HEK293T (cell line): ENCODE data around the gene PIK3IP1.

Source experiments
- CTCF ChIA-PET: fragments of 350-600 bp; formaldehyde crosslinking; extraction: SDS; loops from one replicate; lab custom pipeline; 2021; ENCODE audit warnings: antibody characterized with exemption, inconsistent platforms; lab: Yijun Ruan, JAX
- POLR2A ChIA-PET: fragments of 350-600 bp; formaldehyde crosslinking; extraction: SDS; loops from one replicate; lab custom pipeline; 2020; ENCODE audit warnings: antibody characterized with exemption, inconsistent platforms; lab: Yijun Ruan, JAX
- DNase-seq: peaks from one replicate; pipeline ENCODE4 v3.0.0; 2012; ENCODE audit warnings: mixed read lengths; ENCODE audit errors: extremely low spot score
- ARNT ChIP-seq: fragments of 450-650 bp; IDR thresholded peaks from 2 replicates; pipeline ENCODE4 v1.6.1; 2017; ENCODE audit warnings: mild to moderate bottlenecking
- BHLHE40 ChIP-seq: fragments of 450-650 bp; IDR thresholded peaks from 2 replicates; pipeline ENCODE4 v1.6.1; 2016; ENCODE audit warnings: mild to moderate bottlenecking, moderate library complexity, borderline replicate concordance
- CTBP1 ChIP-seq: fragments of 450-650 bp; IDR thresholded peaks from 2 replicates; pipeline ENCODE4 v1.6.1; 2016; ENCODE audit warnings: borderline replicate concordance
- ELF4 ChIP-seq: fragments of 450-650 bp; IDR thresholded peaks from 2 replicates; pipeline ENCODE4 v1.6.1; 2017; ENCODE audit warnings: antibody characterized with exemption
- FOXA1 ChIP-seq: fragments of 450-650 bp; IDR thresholded peaks from 2 replicates; pipeline ENCODE4 v1.6.1; 2016; ENCODE audit warnings: mild to moderate bottlenecking
- FOXK2 ChIP-seq: fragments of 450-650 bp; IDR thresholded peaks from 2 replicates; pipeline ENCODE4 v1.6.1; 2016; ENCODE audit warnings: mild to moderate bottlenecking
- FOXM1 ChIP-seq: fragments of 450-650 bp; IDR thresholded peaks from 2 replicates; pipeline ENCODE4 v1.6.1; 2017; ENCODE audit warnings: mild to moderate bottlenecking, borderline replicate concordance
- HDGF ChIP-seq: fragments of 450-650 bp; IDR thresholded peaks from 2 replicates; pipeline ENCODE4 v1.6.1; 2017; ENCODE audit warnings: antibody characterized with exemption, borderline replicate concordance
- L3MBTL2 ChIP-seq: fragments of 450-650 bp; conservative IDR thresholded peaks from 2 replicates; pipeline ENCODE4 v1.6.1; 2016; ENCODE audit warnings: mild to moderate bottlenecking
- LEF1 ChIP-seq: fragments of 450-650 bp; IDR thresholded peaks from 2 replicates; pipeline ENCODE4 v1.6.1; 2017; ENCODE audit warnings: mild to moderate bottlenecking, borderline replicate concordance
- NFRKB ChIP-seq: fragments of 450-650 bp; IDR thresholded peaks from 2 replicates; pipeline ENCODE4 v1.6.1; 2016; ENCODE audit warnings: mild to moderate bottlenecking, moderate library complexity
- PKNOX1 ChIP-seq: fragments of 450-650 bp; IDR thresholded peaks from 2 replicates; pipeline ENCODE4 v1.6.1; 2016
- SP1 ChIP-seq: fragments of 450-650 bp; IDR thresholded peaks from 2 replicates; pipeline ENCODE4 v1.6.1; 2017
- SUZ12 ChIP-seq: fragments of 450-650 bp; IDR thresholded peaks from 2 replicates; pipeline ENCODE4 v1.6.1; 2016; ENCODE audit warnings: mild to moderate bottlenecking
- TARDBP ChIP-seq: fragments of 450-650 bp; IDR thresholded peaks from 2 replicates; pipeline ENCODE4 v1.6.1; 2016
- ZNF384 ChIP-seq: fragments of 450-650 bp; IDR thresholded peaks from 2 replicates; pipeline ENCODE4 v1.6.1; 2016

Gene PIK3IP1

DNA sequence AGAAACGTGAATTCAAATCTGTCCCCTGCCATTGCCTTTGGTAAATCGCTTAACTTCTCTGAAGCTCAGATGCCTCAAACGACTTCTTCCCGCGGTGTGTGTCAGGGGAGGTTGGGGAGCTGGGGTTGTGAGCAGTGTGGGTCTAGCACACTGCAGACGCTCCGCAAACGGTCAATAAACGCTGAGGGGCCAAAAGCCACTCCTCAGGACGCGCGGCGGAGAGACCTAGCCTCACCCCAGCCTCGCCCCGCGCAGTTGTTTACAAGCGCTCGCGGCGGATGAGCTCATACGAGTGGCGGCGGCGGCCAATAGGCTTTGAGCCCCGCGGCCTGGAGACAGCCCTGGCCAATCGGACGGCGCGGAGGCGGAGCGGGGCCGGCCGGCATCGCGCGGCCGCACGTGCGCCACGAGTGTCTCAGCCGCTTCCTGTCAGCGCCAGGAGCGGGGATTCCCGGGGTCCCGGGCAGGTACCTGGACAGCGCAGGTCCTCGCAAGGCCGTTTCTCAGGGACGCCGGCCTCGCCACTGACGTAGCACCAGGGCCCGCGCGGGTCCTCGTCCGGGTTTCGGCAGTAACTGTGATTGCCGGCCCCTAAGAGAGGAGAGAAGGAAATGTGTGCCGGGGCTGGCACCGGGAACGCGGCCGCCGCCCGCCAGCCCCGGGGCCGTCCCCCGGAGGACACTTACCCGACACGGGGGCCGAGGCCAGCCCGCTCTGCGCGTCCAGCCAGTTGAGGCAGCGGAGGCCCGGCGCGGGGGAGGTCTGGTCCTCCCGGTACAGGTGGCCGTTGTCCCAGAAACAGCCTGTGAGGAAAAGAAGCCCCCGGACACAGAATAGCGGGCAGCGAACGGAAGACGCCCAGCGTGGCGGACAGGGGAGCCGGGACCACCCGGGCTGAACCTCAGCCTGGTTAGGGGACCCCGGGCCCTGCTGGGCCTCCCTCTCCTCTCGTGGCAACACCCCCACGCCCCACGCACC is 1.5 kb downstream of the PIK3IP1 start:
- peak; percentile 57; the same call in 1 of the 2 replicates for TF ChIP-seq BHLHE40
- no peak; the same call in 1 of the 2 replicates for TF ChIP-seq CTBP1
- peak; percentile 98 for TF ChIP-seq L3MBTL2
- no peak for TF ChIP-seq HDGF
- TF ChIP-seq FOXA1, result no peak
- TF ChIP-seq TARDBP, result no peak
- TF ChIP-seq SUZ12, result no peak
- no peak for TF ChIP-seq NFRKB
- TF ChIP-seq ELF4, result peak; percentile 6; the same call in 1 of the 2 replicates
- no peak for TF ChIP-seq ARNT
- TF ChIP-seq ZNF384, result no peak
- peak; percentile 6; the same call in 1 of the 2 replicates for TF ChIP-seq LEF1
- TF ChIP-seq FOXK2, result peak; percentile 89
- no peak for TF ChIP-seq SP1
- no peak for TF ChIP-seq PKNOX1
- no peak for TF ChIP-seq FOXM1
- CTCF ChIA-PET, result interaction anchor here (1.2 to 1.9 kb wide), 3 partner anchors 18 to 23 kb away, joined by 3 to 8 read pairs (median 6); no protein-coding TSS in a partner anchor
- POLR2A ChIA-PET, result interaction anchor here (0.8 to 2.7 kb wide), 17 partner anchors 8 to 183 kb away, joined by 3 to 13 read pairs (median 5); partner anchors contain the start of genes DRG1, PATZ1 and SELENOM
- peak; percentile 98 for DNase-seq

DNA sequence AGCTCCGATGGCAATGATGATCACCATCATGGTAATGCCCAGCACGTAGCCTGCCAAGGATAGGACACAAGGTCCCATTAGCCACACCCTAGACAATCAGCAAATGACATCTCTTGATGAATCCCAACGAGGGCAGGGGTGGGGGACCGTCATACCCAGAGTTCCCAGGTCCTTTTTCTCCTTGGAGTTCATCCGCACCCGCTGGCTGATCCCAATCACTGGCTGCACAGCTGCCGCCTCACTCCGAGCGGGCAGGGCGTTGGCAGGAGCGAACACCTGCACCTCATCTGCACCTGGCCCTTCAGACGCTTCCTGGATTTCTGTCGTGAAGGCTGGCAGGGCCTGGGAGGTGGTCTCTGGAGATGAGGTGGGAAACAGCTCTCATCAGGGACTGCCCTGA is 2.9 kb downstream of the PIK3IP1 start:
- no peak for DNase-seq
- ChIA-PET POLR2A (interaction anchor here (1.1 to 1.7 kb wide), 2 partner anchors 41 to 57 kb away, joined by 4 read pairs; partner anchors contain the start of gene PATZ1), CTCF (interaction anchor here (0.7 kb wide), 1 partner anchor 38 kb away, joined by 3 read pairs; no protein-coding TSS in a partner anchor)
- TF ChIP-seq PKNOX1, result no peak
- TF ChIP-seq SP1, result no peak
- TF ChIP-seq HDGF, result no peak
- no peak for TF ChIP-seq FOXM1
- no peak for TF ChIP-seq NFRKB
- TF ChIP-seq FOXK2, result no peak

DNA sequence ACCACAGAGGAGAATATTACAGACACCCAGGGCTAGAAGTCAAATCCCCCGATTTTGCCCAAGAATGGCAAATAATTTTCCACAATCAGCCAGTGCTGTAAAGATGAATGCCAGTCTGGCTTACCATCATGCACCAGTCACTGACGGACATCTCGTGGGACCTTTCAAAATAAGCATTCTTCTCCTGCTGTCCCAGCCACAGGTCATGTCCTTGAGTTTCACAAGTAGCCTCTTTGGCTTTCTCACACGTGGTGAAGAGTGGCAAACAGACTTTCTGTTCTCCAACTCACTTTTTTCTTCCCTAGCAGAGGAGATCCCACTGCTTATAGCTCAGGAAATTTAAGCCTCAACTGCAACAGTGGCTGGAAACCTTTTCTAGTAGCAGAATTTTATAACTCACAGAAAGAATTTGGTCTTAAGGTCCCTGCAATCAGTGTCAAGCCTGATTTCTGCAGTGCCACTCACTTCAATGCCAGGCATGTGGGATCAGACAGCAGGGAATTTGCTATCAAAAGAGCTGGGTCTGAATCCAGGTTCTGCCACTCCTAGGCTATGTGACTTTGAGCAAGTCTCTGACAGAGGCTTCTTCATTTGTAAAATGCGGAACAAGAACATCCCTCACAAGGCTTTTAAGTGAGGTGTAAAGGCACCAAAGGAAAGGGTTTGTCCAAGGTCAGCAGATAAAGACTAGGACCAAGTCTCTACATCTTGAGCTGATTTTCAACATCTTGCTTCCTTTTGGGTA is 3.6 kb downstream of the PIK3IP1 start:
- no peak for DNase-seq
- ChIA-PET POLR2A (interaction anchor here (1.1 kb wide), 1 partner anchor 58 kb away, joined by 4 read pairs; the partner anchor contains the start of gene PATZ1), CTCF (interaction anchor here (0.7 kb wide), 1 partner anchor 38 kb away, joined by 3 read pairs; no protein-coding TSS in a partner anchor)
- TF ChIP-seq LEF1, result no peak
- no peak for TF ChIP-seq FOXA1
- TF ChIP-seq FOXK2, result no peak
- TF ChIP-seq PKNOX1, result no peak
- TF ChIP-seq CTBP1, result no peak
- no peak for TF ChIP-seq ELF4
- TF ChIP-seq ARNT, result no peak
- no peak for TF ChIP-seq BHLHE40
- TF ChIP-seq NFRKB, result no peak
- TF ChIP-seq SP1, result no peak
- no peak for TF ChIP-seq SUZ12

- POLR2A ChIA-PET, result no interaction called here
- DNase-seq, result no peak
- no peak for TF ChIP-seq ELF4
- TF ChIP-seq FOXK2, result no peak
- TF ChIP-seq NFRKB, result no peak
- TF ChIP-seq SUZ12, result no peak
- TF ChIP-seq CTBP1, result no peak
- TF ChIP-seq L3MBTL2, result no peak
- TF ChIP-seq ARNT, result no peak
- TF ChIP-seq LEF1, result no peak
- no peak for TF ChIP-seq ZNF384
- no peak for TF ChIP-seq TARDBP
- TF ChIP-seq PKNOX1, result no peak
- CTCF ChIA-PET, result no interaction called here
These were observed 4.3 kb downstream of the PIK3IP1 start for GRCh38 chr22:31287818-31288495.
